IPS-18c (cell line): Measurements from ENCODE around the gene MITF.

Experiments used
- H3K4me3 ChIP-seq: 2 replicates; pipeline ENCODE4 v1.7.0; 2013; ENCODE audit warnings: low read depth, mild to moderate bottlenecking, low read length, moderate library complexity; ENCODE audit not compliant: insufficient read depth
- H3K9me3 ChIP-seq: one replicate; pipeline ENCODE4 v1.6.1; 2013; ENCODE audit warnings: mild to moderate bottlenecking, low read length, moderate library complexity; ENCODE audit not compliant: control insufficient read depth, insufficient read depth

MITF gene

DNA sequence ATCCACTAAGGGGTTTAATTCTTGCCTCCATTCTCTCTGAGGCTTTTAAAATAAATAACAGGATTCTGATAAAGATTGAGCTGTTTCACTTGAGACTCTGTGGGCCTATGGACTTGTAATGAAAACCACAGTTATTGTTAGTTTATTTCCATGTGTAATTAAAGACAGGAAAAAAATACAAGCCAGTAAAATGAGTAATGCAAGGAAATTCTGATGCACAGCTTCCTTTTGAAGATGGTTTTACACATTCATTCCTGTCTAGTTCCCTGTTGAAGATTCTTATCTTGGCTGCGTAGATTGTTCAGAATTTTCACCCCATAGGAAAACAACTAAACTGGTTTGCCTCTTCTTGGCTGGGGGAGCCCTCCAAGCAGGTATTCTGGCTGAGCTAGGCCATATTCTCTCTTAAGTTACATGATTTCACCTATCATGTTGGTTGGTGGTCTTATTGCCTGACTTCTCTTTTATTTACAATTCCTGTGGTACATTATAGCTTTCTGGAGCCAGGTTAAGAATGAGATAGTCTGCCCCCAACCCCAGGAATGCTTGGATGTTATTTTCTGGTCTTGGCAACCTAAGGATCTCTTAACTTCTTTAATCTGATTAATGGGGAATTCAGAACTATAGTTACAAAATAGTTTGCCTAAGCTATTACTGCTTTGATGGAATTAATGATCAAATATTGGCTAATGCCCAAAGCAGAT, 67.6 kb downstream of the MITF start:
- no peaks in the 10 kb centered on the region for H3K9me3 ChIP-seq
- no peak overlapping the region for H3K4me3 ChIP-seq

DNA sequence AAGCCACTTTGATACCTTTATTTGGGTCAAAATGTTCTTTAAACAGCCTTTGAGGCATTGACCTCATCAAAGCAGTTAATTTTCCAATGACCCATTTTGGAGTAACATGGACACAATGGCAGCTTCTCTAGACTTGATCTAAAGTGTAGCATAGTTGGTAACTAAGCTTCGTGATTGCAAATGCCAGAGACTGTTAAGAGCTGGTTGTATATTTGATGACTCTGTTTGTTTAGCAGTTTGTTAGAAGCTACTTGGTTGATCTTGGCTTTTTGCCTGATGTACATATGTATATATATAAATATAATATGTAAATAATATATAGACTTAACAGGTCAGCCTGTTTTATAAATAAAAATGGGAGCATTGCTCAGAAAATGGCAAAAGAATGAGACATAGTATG, 68.4 kb downstream of the MITF start:
- Histone ChIP-seq H3K9me3 (no peaks in the 10 kb centered on the region), H3K4me3 (no peak overlapping the region)

DNA sequence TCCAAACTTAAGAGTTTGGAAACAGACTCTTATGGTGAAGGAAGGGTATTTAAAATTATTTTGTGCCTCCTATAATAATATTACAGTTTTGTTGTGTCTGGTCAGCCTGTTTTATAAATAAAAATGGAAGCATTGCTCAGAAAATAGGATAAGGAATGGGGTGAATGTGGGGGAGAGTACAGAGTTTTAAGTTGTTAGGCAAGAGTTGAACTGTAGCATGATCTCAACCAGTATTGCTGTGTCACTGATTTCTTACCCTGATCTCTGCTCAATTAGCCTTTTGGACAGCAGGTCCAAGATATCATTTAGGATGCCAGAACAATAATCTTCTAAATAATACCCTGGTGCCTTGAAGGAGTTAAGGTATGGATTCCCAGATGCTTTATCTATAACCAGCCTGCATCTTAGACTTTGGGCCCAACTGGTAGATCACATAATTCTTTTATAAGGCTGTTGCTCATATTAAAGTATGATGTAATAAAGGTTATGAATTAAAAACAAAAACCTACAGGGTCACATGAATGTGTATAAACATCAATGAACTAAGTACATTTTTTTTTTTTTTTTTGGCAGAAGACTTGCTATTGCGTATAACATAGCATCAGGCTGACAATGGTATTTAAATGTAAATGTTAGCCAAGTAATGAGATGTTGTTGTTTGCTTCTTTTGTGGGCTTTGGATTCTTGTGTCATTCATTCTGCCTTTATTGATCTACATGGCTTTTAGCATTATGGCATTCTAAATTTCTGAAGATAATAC, 70.0 kb downstream of the MITF start:
- H3K4me3 ChIP-seq: no peak overlapping the region
- no peaks in the 10 kb centered on the region for H3K9me3 ChIP-seq

DNA sequence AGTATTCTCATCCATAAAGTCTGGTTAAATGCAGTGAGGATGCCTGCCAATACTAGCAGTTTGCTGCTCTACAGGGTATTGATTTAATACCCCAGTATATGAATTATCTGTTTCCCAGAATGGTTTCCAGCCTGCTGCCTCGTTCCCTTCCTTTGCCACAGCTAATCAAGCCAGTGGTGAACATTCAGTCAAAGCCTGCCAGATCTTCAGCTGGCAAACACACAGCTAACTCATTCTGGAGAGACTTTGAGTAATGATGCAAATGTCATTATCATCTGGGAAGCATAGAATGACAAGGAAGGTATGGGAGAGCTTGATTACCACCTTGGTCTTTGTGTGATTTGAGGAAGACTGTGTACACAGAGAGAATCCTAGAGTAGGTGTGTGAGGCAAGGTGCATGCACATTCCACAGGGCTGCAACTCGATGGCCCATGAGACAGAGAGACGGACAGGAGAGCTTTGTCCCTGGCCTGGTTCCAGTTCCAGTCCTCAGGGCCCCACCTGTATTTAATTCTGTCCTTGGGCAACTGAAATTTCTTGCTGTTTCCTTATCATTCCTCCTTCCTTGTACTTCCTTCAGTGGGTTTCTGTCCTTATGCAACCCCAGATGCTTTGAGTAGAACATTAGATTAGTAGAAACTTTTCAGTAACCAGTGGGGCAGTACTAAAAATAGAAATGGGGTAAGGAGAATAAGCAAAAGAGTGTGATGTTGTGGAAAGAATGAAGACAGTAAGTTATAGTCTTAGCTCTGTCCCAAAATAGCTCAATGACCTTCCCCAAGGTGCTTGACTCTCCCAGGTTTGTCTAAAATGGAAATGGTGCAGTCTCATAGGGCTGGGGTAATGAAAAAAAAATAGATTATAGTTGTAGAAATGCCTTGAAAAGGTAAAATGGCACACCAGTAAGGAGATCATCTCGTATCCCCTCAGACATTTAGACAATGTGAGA, 72.5 kb downstream of the MITF start:
- no peak overlapping the region for H3K4me3 ChIP-seq
- no peaks in the 10 kb centered on the region for H3K9me3 ChIP-seq

DNA sequence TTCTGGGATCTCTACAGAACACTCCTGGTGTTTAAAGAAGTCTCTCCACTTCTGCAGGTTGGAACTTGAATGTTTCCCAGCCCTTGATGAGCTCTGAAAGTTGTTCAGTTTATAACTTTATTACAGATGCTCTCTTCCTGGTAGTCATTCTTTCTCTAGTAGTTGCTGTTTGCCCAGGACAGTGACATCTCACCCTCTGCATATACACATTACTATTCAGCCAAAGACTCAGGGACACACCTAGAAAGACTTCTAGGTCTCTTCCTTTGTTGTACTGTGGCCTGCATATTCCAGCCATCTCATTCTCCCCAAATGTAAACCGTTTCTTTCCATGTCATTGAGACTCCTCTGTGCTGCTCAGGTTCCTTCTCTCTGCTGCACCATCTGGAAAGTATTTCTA, 76.7 kb downstream of the MITF start:
- Histone ChIP-seq H3K9me3 (no peaks in the 10 kb centered on the region), H3K4me3 (no peak overlapping the region)

DNA sequence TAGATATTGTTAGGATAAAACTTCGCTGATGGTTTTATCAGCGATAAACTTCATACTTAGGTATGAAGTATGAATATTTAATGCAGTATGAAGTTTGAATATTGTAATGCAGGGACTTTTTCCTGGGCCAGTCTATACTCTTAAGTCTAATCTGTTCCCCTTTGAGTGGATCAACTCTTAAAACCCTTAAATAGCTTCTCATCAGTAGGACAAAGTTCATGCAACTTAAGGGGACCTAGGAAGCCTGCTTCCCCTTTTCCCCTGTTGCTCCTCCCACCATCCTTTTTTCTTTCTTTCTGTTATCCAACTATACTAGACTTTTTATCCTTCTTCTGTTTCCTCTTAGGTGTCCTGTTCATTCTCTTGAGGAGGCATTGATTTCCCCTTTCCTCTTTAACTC, 78.7 kb downstream of the MITF start:
- H3K4me3 ChIP-seq: no peak overlapping the region

DNA sequence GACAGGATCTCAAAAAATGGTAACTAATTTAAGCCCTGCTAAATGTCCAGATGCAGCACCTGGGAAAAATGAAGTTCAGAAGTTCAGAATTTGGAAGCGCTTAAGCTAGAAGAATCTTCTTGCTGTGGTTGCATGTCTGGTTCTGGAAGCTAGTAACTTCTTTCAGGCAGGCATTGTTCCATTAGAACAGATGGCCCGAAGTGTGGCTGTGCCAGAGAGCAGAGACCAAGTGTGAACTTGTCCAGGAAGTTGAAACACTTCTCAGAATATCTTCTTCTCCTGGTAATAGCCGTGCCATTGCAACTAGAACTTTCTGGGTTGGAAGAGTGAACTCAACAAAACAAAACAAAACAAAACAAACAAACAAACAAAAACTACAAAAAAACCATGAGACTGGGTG, 80.0 kb downstream of the MITF start:
- Histone ChIP-seq H3K4me3 (no peak overlapping the region), H3K9me3 (no peaks in the 10 kb centered on the region)

More for the DNA sequence above, 78.7 kb downstream of the MITF start:
- H3K9me3 ChIP-seq: no peaks in the 10 kb centered on the region

DNA sequence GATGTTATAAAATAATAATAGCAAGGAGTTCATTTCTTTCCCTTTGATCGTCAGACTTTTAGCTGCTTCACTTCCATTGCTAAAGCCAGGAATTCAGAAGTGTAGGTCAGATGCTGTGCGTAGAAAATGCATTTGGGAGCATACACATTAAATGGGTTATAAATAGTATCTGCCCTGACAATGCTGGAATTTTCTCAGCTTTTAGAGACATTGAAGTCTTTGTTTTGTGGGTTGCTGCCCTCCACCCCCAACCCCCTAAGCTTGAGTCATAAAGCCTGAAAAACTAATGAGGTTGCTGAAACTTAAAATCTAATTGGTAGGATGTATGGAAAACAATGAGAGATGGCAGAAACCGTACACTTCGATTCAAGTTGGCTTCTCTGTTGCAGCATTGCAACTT, 81.9 kb downstream of the MITF start:
- H3K9me3 ChIP-seq: no peaks in the 10 kb centered on the region
- no peak overlapping the region for H3K4me3 ChIP-seq

DNA sequence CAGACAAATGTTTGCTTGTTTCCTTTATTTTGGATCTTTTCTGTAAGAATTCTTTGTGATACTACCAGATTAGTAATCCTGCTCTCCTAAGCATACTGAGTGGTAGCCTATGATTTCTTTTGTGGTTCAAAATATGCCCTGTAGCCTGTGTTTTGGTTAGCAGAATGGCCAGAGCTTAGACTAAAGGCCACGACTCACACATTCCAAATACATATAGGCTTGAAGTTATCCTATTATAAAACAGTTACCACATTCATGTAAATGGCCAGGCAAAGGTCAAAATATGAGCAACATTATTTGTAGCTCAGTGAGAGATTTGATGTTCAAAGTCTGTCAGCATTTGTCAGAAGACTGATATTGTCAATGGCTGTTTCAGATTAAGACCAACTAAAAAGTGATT, 84.5 kb downstream of the MITF start:
- Histone ChIP-seq H3K4me3 (no peak overlapping the region), H3K9me3 (peaks cover 4% of the 10 kb centered on the region)

DNA sequence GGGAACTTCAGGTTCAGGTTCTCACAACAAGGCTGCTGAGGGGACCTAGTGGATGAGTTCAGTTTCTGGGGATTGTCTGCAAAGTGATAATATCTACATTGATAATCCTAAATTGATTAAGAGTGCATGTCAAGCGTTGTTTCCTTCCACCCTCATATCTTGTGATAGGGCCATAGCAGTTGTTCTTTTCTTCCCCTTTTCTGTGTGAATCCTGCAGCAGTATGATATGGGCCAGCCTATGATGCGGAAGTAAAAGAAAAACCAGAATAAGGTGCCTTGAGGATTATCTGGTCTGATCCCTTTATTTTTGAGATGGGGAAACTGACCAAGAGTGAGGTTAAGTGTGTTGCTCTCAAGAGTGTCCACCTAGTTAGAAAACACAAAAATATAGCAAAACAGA, 86.2 kb downstream of the MITF start:
- H3K4me3 ChIP-seq: no peak overlapping the region
- peaks cover 4% of the 10 kb centered on the region for H3K9me3 ChIP-seq

DNA sequence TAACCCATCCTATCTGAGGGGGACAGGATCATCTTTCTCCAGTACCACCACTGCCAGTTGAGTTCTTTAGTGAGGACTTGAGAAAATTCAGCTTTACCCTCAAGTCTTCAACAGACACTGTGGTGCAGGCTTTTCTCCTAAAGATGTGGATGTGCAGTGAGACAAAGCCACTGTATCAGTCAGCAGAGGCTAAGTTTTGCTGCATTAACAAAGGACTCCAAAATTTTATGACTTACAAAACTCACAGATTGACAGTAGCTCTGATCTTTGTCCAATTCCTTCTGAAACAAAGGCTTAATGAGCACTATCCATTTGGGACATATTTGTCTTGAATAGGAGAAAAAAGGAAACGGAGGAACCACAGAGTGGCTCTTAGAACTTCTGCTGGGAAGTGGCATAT, 87.9 kb downstream of the MITF start:
- H3K4me3 ChIP-seq: no peak overlapping the region
- H3K9me3 ChIP-seq: peaks cover 4% of the 10 kb centered on the region

DNA sequence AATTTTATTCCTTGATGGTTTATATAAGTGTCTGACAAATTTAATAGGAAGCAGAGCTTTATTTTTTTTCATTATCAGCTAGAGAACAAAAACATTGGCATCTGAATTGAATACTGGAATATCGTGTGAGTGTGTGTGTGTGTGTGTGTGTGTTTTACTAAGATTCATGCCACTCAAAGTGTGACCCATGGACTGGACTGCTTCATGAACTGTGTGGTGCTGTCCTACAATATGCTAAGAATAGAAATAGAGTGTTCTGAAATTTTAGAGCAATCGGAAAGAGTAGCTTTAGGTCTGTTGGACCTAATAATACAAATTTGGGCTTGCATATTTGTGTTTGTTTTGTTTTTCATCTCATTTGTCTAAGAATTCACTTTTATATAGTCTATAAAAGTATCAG, 89.6 kb downstream of the MITF start:
- Histone ChIP-seq H3K4me3 (no peak overlapping the region), H3K9me3 (peaks cover 4% of the 10 kb centered on the region)

DNA sequence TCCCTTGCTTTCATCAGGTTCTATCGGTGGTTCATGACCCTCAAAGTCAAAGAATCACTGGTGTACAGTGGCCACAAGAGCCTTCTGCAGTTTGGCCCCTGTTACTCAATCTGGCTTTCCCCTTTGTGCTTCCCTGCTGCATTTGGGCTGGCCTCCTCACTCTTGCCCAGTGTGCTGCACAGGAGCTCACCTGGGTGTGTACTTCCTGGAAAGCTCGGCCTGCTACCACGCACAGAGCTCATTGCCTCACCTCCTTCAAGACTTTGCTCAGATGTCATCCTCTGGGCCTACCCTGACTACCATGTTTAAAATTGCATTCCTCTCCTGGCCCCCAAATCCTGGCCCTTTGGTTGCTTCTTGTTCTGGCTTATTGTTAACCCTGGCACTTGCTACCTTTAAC, 90.9 kb downstream of the MITF start:
- H3K9me3 ChIP-seq: peaks cover 4% of the 10 kb centered on the region
- no peak overlapping the region for H3K4me3 ChIP-seq

DNA sequence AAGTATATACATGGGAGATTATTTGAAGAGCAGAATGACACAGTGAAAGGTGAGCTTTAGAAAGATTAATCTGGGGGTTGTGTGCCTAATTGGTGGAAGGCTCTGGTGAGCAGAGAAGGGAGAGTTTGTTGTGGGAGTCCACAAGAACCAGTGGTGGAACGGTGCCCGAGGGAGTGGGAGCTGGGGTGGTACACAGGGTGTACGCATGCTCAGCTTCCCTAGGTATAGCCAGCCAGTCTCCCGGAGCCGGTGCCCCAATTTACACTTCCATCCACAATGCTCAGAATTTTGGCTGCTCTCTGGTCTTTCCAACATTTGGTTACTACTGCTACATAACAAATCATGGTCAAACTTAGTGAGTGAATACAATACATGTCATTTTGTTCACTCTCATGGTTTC, 92.5 kb downstream of the MITF start:
- H3K4me3 ChIP-seq: no peak overlapping the region
- peaks cover 4% of the 10 kb centered on the region for H3K9me3 ChIP-seq

DNA sequence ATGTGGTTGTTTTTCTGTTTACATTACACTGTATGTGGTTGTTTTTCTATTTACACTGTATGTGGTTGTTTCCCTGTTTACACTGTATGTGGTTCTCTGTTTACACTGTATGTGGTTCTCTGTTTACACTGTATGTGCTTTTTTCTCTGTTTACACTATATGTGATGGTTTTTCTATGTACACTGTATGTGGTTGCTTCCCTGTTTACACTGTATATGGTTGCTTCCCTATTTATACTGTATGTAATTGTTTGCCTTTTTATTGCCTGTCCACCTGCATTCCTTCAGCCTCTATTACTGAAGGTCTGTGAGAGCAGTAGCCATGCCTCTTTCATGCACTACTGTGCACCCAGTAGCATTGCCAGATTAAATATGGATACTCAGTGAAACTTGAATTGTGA, 94.3 kb downstream of the MITF start:
- H3K9me3 ChIP-seq: no peaks in the 10 kb centered on the region
- H3K4me3 ChIP-seq: no peak overlapping the region

DNA sequence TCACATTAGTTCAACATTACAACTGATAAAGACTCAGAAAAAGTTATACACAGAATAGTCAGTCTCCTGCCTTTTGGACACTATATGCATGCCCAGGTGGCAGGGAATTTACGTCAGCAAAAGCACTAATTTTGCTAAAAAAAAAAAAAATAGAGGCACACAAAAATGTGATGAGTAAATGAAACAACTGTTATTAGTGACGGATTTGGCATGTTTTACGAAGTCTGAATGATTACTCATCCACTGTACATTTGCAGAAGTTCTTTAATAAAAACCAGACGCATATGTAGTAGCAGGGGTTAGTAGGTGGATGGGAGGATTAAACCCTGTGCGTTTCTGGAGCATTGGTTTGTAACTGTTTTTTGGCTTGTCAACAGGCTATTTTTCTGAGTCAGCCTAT, 99.0 kb downstream of the MITF start:
- Histone ChIP-seq H3K4me3 (no peak overlapping the region), H3K9me3 (no peaks in the 10 kb centered on the region)

DNA sequence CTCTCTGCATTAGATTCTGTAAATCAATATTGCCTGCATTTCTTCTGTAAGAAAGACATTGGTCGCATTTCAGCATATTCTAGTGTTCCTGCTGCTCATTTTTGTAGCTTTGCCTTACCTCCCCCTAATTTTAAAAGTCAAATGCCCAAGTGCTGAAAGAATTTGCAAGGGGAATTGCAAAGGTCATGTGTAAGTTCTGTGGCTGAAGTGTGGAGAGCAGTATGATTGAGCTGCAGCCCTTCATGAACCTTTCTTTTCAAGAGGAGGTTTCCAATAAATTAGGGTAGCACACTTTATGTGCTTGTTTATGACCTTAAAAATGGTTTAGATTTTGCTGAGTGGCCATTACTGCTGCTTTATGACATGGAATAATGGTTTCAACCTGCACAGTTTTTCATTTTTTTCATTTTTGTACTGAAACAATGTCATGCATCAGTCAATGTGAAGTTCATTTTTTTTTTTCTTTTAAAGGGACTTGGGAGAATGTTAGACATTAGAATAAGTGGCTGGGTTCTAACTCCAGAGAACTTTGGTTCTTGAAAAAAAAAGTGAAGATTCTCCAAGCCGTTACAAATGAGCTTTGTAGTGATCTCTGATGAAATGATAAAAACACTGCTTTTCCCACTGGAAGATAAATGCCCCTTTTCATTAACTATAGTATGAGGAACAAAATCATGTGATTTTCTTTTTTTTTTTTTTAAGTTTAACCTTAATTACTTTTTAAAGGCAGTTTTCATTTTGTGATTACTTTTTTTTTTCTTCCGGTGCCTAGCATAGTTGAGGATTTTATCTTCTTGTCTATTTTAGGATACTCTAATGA, 99.6 kb downstream of the MITF start:
- H3K9me3 ChIP-seq: no peaks in the 10 kb centered on the region
- H3K4me3 ChIP-seq: no peak overlapping the region
